ENCODE results near the gene IFT80. TPM values are rescaled to one million over a fixed set of nuclear protein-coding genes. Genes with fewer than 3 reads are reported as not detected.

IFT80 gene
- total RNA-seq, 1 experiment from 2014 or later: 26.3 TPM

GRCh38 chr3:160395297-160395696 is 3.7 kb downstream of the IFT80 start:
- intact Hi-C loops (cut with micrococcal nuclease): no loop called here
- CTCF ChIA-PET: no interaction called here
- H3K27me3 ChIP-seq (ENCODE audit: insufficient read depth, low read length): no peaks in the 10 kb centered on the region
- H4K20me1 ChIP-seq (ENCODE audit: insufficient read depth): no peaks in the 10 kb centered on the region
- H3K4me1 ChIP-seq (ENCODE audit: control insufficient read depth in 1 of 2, insufficient read depth in 2 of 2, low read length in 2 of 2): peaks cover 5 to 15% of the 10 kb centered on the region in 2 experiments; a peak in 3 of 4 replicates
- peaks cover 60% of the 10 kb centered on the region for H3K79me2 ChIP-seq (ENCODE audit: insufficient read depth, low read length)
- ATAC-seq (no peak), DNase-seq (ENCODE audit: low read depth, low spot score) (no peak)
- POLR2A ChIA-PET: no interaction called here
- peaks cover 0 to 3% of the 10 kb centered on the region in 2 experiments; a peak in 1 of 4 replicates for H3K36me3 ChIP-seq (ENCODE audit: control insufficient read depth in 1 of 2, insufficient read depth in 2 of 2, low read length in 2 of 2)
- H3K9me2 ChIP-seq (ENCODE audit: insufficient read depth): no peaks in the 10 kb centered on the region
- no peak overlapping the region for H2AFZ ChIP-seq (ENCODE audit: low read depth, low read length, poor library complexity, severe bottlenecking)
- H3K9me3 ChIP-seq (ENCODE audit: control insufficient read depth in 1 of 2, insufficient read depth in 1 of 2, low read depth in 1 of 2, low read length in 2 of 2): no peaks in the 10 kb centered on the region
- RAD21 ChIA-PET (ENCODE audit: low non-redundant PET in 1 of 2, low total read pairs in 2 of 2, uncharacterized antibody in 2 of 2, unreplicated experiment in 2 of 2): no interaction called here
- no peak overlapping the region for H3K4me3 ChIP-seq (replicated peaks in 1 of 2; ENCODE audit: low read depth in 1 of 2, low read length in 2 of 2)
- H3K4me2 ChIP-seq (ENCODE audit: low read length): peak overlapping the region; percentile 3; the same call in 1 of the 2 replicates
- H3K9ac ChIP-seq (ENCODE audit: low read length): no peak overlapping the region
- no peak for TF ChIP-seq ELF1 (IDR thresholded peaks at IDR 0.05; ENCODE audit: borderline replicate concordance, low read depth)
- no peak for TF ChIP-seq RAD21 (IDR thresholded peaks at IDR 0.05; ENCODE audit: low read depth)
- no peak for TF ChIP-seq EZH2phosphoT487 (IDR thresholded peaks at IDR 0.05; ENCODE audit: borderline replicate concordance)
- TF ChIP-seq ATF3 (IDR thresholded peaks at IDR 0.05): no peak
- TF ChIP-seq ZFX (IDR thresholded peaks at IDR 0.05): no peak
- no peak for TF ChIP-seq SIN3A (IDR thresholded peaks at IDR 0.05; ENCODE audit: low read depth)
- TF ChIP-seq POLR2AphosphoS5 (IDR thresholded peaks at IDR 0.05; ENCODE audit: low read depth, low read length): no peak
- TF ChIP-seq FOSL1 (IDR thresholded peaks at IDR 0.05; ENCODE audit: low read depth): no peak
- TF ChIP-seq EGR1 (IDR thresholded peaks at IDR 0.05; ENCODE audit: low read depth): no peak
- TF ChIP-seq CTCF (IDR thresholded peaks at IDR 0.05 in 2 of 3, conservative IDR thresholded peaks at IDR 0.05 in 1 of 3; ENCODE audit: borderline replicate concordance in 1 of 3, insufficient read depth in 1 of 3, low read depth in 2 of 3, low read length in 2 of 3): no peak
- TF ChIP-seq TCF7L2 (IDR thresholded peaks at IDR 0.05; ENCODE audit: borderline replicate concordance, extremely low read depth, insufficient read depth, insufficient read length): no peak
- TF ChIP-seq POLR2A (IDR thresholded peaks at IDR 0.05; ENCODE audit: borderline replicate concordance, extremely low read depth, insufficient read depth, insufficient read length): no peak
- no peak for TF ChIP-seq CBX3 (IDR thresholded peaks at IDR 0.05; ENCODE audit: low read depth)
- TF ChIP-seq ZNF274 (IDR thresholded peaks at IDR 0.05; ENCODE audit: low read depth, low read length): no peak
- no peak for TF ChIP-seq JUND (IDR thresholded peaks at IDR 0.05)
- no peak for TF ChIP-seq YY1 (IDR thresholded peaks at IDR 0.05; ENCODE audit: extremely low read depth, insufficient replicate concordance, low read depth, low read length)
- no peak for TF ChIP-seq SP1 (IDR thresholded peaks at IDR 0.05; ENCODE audit: low read depth)
- no peak for TF ChIP-seq EZH2 (IDR thresholded peaks at IDR 0.05)
- BruUV-seq (replicated peaks): no TSS peak
- no peak overlapping the region for H3K27ac ChIP-seq (ENCODE audit: low read depth, low read length)

Data from HCT116 (cell line).